GM19324 (cell line): ENCODE results near the gene NEK2.
"Not testable (repeated sequence)": the region's sequence is repeated elsewhere in the genome, so short reads cannot be mapped to it uniquely, and the experiment has no call there.

Experiments
- ATAC-seq: cut with Tn5 transposase; IDR thresholded peaks from one replicate; pipeline ENCODE4 v1.9.1; 2021; ENCODE audit warnings: mild to moderate bottlenecking, moderate library complexity; ENCODE audit not compliant: unreplicated experiment, low FRiP score

The NEK2 gene

DNA sequence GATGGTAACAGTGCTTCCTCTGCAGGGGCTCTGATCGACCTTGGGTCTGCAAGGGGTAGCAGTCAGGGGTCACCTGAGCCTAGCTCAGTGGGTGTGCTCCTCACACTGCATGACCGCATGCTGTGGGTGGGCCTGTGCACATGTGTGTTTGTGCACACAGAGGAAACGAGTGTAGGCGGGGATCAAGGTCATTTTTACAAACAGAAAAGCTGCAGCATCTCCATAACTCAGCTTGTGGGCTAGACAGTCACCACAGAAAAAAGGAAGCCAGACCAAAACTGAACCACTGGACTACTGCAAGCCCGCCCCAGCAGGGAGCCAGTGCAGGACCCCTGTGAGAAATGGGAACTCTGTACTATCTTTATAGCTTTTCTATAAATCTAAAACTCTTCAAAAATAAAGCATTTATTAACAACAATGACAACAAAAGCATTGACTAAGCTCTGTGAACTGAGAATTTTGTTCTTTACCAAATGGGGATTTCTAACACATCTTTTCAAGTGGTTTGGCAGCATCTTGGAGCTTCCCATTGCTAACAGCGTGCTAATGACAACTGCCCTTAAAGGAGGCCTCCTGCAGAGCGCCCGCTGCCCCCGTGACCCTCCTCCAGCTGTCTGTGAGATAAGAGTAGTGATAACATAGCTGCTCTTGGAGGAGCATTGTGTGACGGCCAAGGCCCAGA lies 19.9 kb upstream of the NEK2 start:
- peak; percentile 43 for ATAC-seq

DNA sequence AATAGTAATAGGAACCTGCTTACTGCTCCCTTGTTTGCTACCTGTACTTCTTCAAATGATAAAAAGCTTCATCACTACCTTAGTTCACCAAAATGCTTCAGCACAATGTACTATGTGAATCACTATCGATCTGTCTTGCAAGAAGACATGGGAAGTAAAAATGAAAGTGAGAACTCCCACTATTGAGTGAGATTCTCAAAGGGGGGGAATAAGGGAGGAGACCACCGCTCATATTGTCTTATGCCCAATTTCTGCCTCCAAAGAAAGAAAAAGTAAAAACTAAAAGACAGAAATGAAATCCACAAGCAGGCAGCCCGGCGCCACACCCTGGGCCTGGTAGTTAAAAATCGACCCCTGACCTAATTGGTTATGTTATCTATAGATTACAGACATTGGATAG lies 18.5 kb upstream of the NEK2 start:
- not testable (repeated sequence) for ATAC-seq

DNA sequence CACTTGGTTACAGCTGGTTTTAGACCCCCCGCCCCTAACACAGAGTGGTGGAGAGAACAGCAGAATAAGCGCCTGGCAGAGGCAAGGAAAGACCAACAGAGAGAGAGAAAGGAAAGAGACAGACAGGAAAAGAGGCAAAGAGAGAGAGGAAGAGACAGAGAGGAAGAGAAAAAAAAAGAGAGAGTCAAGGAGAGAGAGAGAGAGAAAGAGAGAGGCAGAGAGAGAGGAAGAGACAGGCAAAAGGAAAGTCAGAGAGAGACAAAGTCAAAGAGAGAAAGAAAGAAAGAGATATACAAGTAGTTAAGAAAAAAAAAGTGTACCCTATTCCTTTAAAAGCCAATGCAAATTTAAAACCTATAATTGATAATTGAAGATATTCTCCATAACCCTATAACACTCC lies 13.0 kb upstream of the NEK2 start:
- ATAC-seq = no peak

DNA sequence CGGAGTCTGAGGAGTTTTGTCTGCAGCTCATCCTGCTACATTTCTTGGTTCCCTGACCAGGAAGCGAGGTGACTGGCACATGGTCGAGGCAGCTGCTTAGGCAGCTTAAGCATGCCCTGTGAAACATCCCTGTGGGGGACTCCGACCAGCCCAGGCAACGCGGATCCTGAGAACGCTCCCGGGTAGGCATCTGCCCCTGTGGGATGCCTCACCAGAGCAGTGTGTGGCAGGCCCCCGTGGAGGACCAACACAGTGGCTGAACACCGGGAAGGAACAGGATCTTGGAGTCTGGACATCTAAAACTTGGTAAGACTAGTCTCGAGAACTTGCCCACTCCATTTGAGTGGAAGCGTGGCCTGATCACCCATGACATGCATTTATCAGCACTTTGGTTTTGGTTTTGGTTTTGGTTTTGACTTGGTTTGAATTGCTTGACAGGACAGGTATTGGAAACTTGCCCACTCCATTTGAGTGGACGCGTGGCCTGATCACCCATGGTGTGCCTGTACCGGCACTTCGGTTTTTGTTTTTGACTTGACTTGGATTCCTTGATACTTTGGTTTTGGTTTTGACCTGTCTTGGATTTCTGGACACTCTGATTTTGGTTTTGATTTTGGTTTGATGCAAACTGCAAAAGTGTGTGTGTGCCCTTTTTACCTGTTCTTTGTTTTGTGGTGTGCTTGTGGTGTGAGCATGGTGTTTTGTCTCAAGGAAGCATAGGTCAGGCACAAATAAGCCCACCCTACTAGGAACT lies 12.2 kb upstream of the NEK2 start:
- ATAC-seq = no peak

DNA sequence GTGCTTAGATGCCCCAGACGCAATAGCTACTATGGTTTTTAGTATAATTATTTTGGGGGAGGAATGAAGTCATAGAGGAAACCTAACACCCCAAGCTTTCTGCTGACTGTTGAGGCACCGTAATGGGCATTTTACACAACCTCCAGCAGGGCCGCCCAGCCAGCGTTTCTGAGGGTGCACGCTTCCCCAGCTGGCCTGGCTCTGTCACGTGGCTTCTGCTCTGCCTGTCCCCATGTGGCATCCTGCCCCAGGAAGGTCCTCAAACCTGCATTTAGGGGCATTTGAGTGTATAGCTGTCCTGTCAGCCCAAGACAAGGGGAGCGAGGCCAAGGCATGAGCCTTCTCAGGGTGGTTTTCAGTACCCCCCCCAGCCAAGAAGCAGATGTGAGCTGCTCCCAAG lies 10.4 kb upstream of the NEK2 start:
- no peak for ATAC-seq

DNA sequence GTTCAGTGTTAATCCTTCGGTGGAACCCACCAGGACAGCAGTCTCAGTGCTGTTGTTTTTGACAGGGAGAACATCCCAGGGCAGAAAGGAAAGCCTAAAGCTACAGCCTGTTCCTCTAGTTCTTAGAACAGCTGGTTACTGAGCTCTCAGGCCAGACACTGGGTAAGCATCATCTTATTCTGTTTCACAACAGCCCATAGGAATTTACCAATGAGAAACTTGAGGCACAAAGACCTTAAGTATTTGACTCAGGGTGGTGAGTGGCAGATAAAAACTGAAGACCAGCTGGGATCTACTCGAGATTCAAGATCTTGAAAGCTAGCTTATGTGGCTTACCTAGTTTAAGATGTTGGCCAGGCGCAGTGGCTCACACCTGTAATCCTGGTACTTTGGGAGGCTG lies 9.4 kb upstream of the NEK2 start:
- ATAC-seq = no peak

DNA sequence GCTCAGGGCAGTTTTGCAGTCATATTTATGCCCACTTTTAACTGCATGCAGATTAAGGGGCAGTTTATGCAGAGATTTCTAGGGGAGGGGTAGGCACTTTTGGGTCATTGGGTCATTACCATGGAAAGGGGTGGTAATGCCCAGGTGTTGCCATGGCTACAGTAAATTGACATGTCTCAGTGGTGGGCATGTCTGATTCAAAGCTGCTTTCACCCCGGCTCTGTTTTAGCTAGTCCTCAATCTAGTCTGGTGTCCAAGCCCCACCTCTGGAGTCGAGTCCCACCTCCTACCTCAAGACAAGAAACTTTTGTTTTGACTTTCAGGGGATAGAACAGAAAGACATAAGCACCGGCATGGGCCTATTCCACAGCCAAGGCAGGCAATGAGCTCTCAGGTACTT lies 8.9 kb upstream of the NEK2 start:
- ATAC-seq = no peak

DNA sequence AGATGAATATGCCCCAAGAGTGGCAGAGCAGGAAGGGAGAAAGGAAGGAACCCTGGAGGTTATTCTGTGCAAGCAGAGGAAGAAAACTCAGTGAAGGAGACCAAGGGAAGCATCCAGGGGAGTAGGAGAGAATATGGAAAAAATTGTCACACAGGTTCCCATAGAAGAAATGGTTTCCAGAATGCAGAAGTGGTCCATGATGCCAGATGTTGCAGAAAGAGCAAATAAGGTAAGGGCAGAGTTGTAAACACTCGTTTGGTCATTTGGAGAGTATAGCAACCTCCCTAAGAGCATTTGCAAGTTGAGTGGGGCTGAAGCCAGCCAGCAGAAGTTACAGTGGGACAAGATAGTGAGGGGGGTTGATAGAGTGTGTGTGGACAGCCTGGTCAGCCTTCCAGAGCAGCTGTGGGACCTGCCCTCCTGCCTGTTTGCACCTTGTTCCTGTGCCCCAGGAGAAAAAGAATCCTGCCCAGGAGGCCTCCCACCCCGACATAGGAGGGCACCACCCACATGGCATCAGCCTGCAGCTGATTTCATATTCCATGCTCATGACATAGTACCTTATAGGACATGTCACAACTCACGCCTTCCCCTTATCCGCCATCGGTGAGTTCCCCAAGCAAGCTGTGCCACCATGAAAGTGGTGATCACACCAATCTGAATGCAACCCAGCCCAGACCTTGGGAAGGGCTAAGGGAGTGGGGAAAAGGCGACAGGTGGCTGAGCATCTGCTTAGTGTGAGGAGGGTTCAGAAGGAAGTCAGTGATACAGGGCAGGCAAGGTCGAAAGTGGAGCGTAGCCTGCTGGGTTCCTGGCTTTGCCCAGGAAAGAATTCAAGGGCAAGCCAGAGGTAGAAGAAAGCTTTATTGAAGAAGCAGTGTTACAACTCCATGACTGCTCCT lies 8.2 kb upstream of the NEK2 start:
- ATAC-seq = no peak

DNA sequence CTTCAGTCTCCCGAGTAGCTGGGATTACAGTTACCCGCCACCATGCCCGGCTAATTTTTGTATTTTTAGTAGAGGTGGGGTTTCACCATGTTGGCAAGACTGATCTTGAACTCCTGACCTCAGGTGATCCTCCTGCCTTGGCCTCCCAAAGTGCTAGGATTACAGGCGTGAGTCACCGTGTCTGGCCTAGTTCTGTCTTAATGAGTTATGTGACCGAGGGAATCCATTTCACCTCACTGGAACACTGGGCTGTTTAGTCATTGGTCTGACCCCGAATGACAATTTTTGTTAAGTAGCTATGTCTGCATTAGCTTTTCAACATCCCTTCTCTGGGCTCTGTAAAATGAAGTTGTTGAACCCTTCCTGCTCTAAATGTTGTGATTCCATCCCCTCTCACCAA lies 6.8 kb upstream of the NEK2 start:
- not testable (repeated sequence) for ATAC-seq

DNA sequence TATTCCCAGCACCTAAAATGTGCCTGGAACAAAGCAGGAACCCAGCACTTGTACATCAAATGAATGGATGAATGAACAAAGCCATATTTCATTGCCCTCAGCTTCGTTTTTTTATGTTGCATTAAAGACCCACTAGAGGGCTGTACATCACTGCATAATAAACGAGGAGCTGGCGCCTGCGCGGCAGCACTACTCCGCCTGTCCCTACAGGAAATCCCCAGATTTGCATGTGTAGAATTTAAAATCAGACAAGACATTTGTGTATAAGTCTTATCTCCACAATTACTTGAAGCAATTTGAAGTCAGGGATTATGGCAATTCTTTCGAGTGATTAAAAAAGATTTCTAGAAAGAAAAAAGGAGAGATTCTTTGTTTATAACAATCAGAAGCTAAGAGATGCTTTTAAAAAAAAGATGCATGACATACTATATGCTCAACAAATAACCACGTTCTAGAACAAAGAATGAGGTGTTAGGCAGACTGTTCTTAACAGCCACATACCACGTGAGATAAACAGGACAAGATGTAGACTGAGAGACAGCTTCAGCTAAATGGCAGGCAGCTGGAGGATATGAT lies 5.4 kb upstream of the NEK2 start:
- peak; percentile 63 for ATAC-seq

DNA sequence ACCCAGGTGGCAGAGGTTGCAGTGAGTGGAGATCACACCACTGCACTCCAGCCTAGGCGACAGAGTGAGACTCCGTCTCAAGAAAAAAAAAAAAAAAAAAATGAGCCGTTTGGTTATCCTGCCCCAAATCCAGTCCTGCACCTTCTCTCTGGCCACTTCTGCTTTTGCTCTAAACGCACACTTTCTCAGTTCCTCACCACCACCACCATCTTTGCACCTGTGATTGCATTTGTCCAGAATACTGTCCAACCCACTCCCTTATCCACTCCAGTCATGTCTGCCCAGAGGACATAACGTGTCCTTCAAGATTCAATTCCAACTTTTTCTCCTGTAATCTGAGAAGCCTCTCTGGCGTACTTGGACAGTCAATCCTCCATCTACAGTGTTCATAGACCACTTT lies 2.2 kb upstream of the NEK2 start:
- no peak for ATAC-seq

DNA sequence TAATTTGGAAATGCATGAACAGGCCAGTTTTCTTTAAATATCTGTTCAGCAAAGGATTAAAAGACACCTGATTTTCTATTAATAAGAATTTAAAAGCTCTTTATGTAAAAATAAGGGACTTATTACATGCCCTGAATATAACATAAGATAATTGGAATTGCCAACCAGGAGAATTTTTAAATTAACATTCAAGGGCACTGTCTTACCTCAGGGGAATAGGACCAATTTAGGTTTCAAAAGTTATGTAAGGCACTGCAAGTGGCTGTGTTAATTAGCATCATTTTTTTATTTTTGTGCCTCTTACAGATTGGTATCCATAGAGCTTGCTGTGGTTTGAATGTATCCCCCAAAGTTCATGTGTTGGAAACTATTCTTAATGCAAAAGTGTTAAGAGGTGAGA lies 1.3 kb upstream of the NEK2 start:
- no peak for ATAC-seq

DNA sequence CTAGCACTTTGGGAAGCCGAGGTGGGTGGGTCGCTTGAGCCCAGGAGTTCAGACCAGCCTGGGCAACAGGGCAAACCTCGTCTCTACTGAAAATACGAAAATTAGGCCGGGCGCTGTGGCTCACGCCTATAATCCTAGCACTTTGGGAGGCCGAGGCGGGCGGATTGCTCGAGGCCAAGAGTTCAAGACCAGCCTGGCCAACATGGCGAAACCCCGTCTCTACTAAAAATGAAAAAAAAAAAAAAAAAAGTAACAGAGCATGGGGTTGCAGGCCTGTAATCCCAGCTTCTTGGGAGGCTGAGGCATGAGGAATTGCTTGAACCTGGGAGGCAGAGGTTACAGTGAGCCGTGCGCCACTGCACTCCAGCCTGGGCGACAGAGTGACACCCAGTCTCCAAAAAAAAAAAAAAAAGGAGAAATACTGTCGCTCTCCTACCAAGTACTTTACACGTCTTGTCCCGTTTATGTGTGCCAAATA lies 724 bp upstream of the NEK2 start:
- ATAC-seq = no peak

DNA sequence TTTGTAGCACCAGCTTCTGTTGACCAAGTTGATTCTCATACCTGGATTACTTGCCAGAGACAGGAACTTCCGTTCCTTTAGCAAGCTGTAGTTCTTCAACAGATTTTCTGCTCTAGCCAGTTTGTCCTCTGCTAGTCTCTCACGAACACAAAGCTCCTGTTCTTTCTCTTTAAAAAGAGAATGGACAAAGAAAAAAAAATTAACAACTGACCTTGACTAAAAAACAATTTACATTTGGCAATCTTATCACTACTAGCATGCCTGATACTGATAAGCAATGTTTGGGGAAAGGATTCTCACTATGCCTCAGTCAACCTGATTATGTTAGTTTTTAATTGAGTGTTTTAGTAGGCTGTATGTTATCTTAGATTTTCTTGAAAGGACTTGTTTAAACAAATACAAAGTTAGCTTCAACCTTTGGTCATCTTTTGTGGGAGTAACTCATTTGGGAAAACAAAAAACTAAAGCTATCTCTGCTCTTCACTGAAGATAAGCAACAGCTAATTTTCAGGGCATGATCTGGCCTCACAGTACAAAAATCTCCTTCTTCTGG lies 8.3 kb downstream of the NEK2 start:
- ATAC-seq = no peak

DNA sequence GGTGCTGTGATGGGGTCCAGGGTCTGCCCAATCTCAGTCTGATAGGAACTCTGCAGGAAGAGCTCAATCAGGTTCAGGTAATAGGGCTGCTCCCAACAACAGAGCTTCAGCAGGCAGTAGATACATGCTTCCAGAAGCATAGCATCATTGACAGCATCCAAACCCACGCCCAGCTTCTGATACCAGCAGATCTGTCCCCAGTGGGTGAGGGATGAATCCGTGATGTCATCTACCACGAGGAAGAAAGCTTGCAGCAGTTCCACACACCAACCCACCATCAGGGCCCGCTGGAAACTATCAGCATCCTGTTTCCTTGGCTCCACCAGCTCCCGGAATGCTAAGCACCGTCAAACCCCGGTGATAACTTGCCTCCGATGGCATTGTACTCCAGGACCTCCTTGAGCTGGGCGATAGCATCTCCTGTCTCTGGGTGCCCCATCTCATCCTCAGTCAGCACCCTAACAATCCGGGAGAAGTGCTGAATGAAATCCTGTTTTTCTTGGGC lies 14.7 kb downstream of the NEK2 start:
- no peak for ATAC-seq

DNA sequence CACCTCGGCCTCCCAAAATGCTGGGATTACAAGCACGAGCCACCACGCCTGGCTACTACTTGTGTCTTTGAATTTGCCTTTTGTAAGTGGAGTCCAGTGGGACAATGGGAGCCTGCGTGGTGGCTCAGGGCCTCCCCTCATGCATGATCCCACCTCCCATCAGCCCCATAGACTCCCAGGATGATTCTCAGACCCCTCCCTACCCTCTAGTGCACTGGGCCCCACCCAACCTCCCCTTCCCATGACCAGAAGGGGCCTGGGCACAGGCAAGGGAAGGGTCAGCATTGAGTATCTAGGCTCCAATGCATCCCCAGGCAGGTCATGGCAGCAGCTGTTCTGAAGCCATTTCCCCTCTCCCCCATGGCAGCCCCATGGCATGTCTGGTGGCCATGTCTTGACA lies 18.7 kb downstream of the NEK2 start:
- ATAC-seq = no peak

DNA sequence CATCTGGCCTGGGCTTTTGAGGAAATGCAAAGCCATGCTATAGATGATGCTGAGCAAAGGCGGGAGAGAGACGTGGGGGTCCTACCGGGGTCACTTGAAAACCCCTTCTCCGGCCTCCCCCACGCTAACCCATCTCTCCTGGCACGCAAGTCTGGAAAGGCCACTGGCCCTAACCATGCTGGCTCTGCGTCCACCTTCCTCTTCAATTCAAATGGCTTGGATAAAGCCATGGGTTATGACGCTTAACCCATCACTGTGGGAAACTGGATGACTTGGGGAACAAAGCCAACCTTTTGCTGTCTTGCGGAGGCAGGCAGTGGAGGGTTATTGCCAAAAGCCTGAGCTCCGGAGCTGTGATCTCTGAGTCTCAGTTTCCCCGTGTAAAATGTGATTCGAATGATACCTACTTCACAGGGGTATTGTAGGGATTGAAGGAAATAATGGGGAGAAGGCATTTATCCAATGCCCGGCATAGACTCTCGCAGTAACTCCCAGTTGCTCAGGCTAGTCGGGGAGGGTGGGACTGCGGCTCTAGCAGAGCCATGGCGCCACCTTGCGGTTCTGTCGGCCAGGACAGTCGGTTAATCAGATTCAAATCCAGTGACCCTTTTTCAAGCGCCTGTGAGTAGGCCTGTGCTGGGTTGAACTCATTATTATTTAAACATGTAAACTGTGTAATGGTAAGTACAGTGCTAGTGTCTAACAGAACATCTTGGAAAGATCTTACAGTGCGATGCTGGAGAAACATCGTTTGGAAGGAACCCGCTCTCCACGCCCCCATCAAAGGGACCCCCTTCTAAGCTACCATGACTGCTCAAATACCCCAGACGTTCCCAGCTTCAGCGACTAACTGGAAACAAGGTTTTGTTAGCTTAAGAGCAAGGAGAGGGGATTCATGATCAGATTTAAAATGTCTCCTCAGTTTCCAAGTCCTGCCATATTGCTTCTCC lies 20.3 kb downstream of the NEK2 start:
- peak; percentile 75 for ATAC-seq

DNA sequence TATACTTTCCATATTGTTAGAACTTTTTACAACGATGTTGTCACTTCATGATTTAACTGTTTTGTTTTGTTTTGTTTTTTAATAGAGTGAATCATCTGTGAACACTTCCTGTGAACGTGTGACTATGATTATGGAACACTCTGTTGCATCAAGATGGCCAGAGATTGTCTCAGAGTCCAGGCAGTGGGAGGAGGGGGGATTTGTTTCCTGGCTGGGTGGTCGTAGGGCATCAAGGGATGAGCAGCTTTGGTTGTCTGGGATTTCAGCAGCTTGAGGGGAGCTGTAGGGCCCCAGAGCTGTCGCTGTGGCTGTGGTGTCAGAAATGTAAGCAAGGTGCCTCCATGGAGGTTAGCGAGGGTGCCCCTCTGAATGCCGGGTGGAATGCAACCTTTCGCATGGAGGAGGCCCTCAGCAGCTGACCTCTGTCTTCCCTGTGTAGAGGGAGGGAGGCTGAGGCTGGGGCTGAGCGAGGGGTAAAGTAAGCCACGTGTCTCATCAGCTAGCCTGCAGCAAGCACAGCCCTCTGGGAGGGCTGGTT lies 21.4 kb downstream of the NEK2 start:
- no peak for ATAC-seq

DNA sequence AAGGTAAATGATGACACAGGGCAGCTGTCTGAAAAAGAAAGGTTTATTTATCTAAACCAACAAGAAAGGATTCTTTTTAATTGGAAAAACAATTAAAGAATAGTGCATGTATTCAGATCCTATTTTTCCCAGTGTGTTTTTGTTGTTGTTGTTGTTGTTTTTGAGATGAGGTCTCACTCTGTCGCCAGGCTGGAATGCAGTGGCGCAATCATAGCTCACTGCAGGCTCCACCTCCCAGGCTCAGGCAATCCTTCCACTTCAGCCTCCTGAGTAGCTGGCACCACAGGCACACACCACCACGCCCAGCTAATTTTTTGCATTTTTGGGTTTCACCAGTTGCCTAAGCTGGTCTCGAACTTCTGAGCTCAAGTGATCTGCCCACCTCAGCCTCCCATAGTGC lies 22.1 kb downstream of the NEK2 start:
- no peak for ATAC-seq
